SK-N-SH treated with all-trans-retinoic acid at 6 μM for 48 hours (cell line): ENCODE measurements around the gene CIAPIN1.

Source experiments
- ATAC-seq: fragments of 200-7000 bp; cut with Tn5 transposase; 3 replicates; pipeline ENCODE4 v1.9.1; 2020; ENCODE audit warnings: mild to moderate bottlenecking, moderate library complexity
- ARNTL ChIP-seq: fragments of 450-650 bp; formaldehyde crosslinking; IDR thresholded peaks from 2 replicates; pipeline ENCODE4 v1.5.0; 2020; ENCODE audit warnings: low read depth, mild to moderate bottlenecking, moderate library complexity, borderline replicate concordance
- CREB5 ChIP-seq: fragments of 250-450 bp; sonication (Bioruptor Pico); IDR thresholded peaks from 2 replicates; pipeline ENCODE4 v1.5.1; 2020; ENCODE audit warnings: low read depth, mild to moderate bottlenecking, moderate library complexity
- CSDC2 ChIP-seq: fragments of 250-450 bp; sonication (Bioruptor Pico); IDR thresholded peaks from 2 replicates; pipeline ENCODE4 v1.5.0; 2020; ENCODE audit warnings: mild to moderate bottlenecking, moderate library complexity
- CSRNP3 ChIP-seq: fragments of 250-450 bp; sonication (Bioruptor Pico); IDR thresholded peaks from 2 replicates; pipeline ENCODE4 v1.5.1; 2021; ENCODE audit warnings: mild to moderate bottlenecking, moderate library complexity
- ESRRG ChIP-seq: fragments of 250-450 bp; sonication (Bioruptor Pico); IDR thresholded peaks from 2 replicates; pipeline ENCODE4 v1.6.1; 2021; ENCODE audit warnings: mild to moderate bottlenecking
- GLIS3 ChIP-seq: fragments of 250-450 bp; sonication (Bioruptor Pico); IDR thresholded peaks from 2 replicates; pipeline ENCODE4 v1.5.0; 2020; ENCODE audit warnings: mild to moderate bottlenecking, moderate library complexity
- ISL1 ChIP-seq: fragments of 250-450 bp; sonication (Bioruptor Pico); IDR thresholded peaks from 2 replicates; pipeline ENCODE4 v2.1.2; 2022; ENCODE audit warnings: mild to moderate bottlenecking, moderate library complexity
- OSR1 ChIP-seq: fragments of 250-450 bp; sonication (Bioruptor Pico); IDR thresholded peaks from 2 replicates; pipeline ENCODE4 v1.8.0; 2022; ENCODE audit warnings: moderate library complexity, mild to moderate bottlenecking, inconsistent platforms
- PATZ1 ChIP-seq: fragments of 250-450 bp; sonication (Bioruptor Pico); IDR thresholded peaks from 2 replicates; pipeline ENCODE4 v1.8.0; 2020; ENCODE audit warnings: mild to moderate bottlenecking, moderate library complexity, borderline replicate concordance
- POU6F1 ChIP-seq: fragments of 250-450 bp; sonication (Bioruptor Pico); IDR thresholded peaks from 2 replicates; pipeline ENCODE4 v1.8.0; 2021; ENCODE audit warnings: low read depth, mild to moderate bottlenecking, moderate library complexity, borderline replicate concordance
- PPARA ChIP-seq: fragments of 250-450 bp; sonication (Bioruptor Pico); IDR thresholded peaks from 2 replicates; pipeline ENCODE4 v1.5.0; 2020; ENCODE audit warnings: mild to moderate bottlenecking, borderline replicate concordance
- SNAI2 ChIP-seq: fragments of 250-450 bp; sonication (Bioruptor Pico); IDR thresholded peaks from 2 replicates; pipeline ENCODE4 v1.5.0; 2020; ENCODE audit warnings: mild to moderate bottlenecking, moderate library complexity
- TCF4 ChIP-seq: fragments of 250-450 bp; sonication (Bioruptor Pico); IDR thresholded peaks from 2 replicates; pipeline ENCODE4 v1.8.0; 2021; ENCODE audit warnings: mild to moderate bottlenecking, moderate library complexity, borderline replicate concordance
- TOX ChIP-seq: fragments of 250-450 bp; sonication (Bioruptor Pico); IDR thresholded peaks from 2 replicates; pipeline ENCODE4 v1.8.0; 2021; ENCODE audit warnings: mild to moderate bottlenecking, moderate library complexity, borderline replicate concordance
- TSHZ2 ChIP-seq: fragments of 250-450 bp; sonication (Bioruptor Pico); IDR thresholded peaks from 2 replicates; pipeline ENCODE4 v1.5.0; 2020; ENCODE audit warnings: mild to moderate bottlenecking, moderate library complexity
- ZFP3 ChIP-seq: fragments of 250-450 bp; sonication (Bioruptor Pico); IDR thresholded peaks from 2 replicates; pipeline ENCODE4 v1.5.0; 2020; ENCODE audit warnings: mild to moderate bottlenecking, moderate library complexity
- ZFP30 ChIP-seq: fragments of 450-650 bp; formaldehyde crosslinking; IDR thresholded peaks from 2 replicates; pipeline ENCODE4 v1.5.0; 2022; ENCODE audit warnings: mild to moderate bottlenecking, moderate library complexity
- ZNF565 ChIP-seq: fragments of 450-650 bp; formaldehyde crosslinking; conservative IDR thresholded peaks from 2 replicates; pipeline ENCODE4 v1.5.0; 2020; ENCODE audit warnings: low read depth, mild to moderate bottlenecking, moderate library complexity
- ZNF70 ChIP-seq: fragments of 450-650 bp; formaldehyde crosslinking; IDR thresholded peaks from 2 replicates; pipeline ENCODE4 v1.5.0; 2020; ENCODE audit warnings: mild to moderate bottlenecking, moderate library complexity

Gene CIAPIN1

GRCh38 chr16:57385083-57385482, 62.1 kb downstream of the CIAPIN1 start:
- no peak for TF ChIP-seq ZNF565 (CRISPR knock-in tag)
- TF ChIP-seq OSR1 (CRISPR knock-in tag): no peak
- TF ChIP-seq, all 23 proteins: peak for 0
- no peak for ATAC-seq

- no peak for ATAC-seq
Measured at GRCh38 chr16:57384248-57385070, 62.7 kb downstream of the CIAPIN1 start.

GRCh38 chr16:57383276-57384247, 63.6 kb downstream of the CIAPIN1 start:
- ATAC-seq: peak; percentile 94
- TF ChIP-seq TCF4: no peak
- no peak for TF ChIP-seq CSRNP3 (CRISPR knock-in tag)
- TF ChIP-seq ZNF70: no peak
- no peak for TF ChIP-seq OSR1 (CRISPR knock-in tag)
- TF ChIP-seq POU6F1 (CRISPR knock-in tag): no peak
- no peak for TF ChIP-seq PPARA (CRISPR knock-in tag)
- no peak for TF ChIP-seq SNAI2 (CRISPR knock-in tag)
- TF ChIP-seq CSDC2: no peak
- no peak for TF ChIP-seq GLIS3 (CRISPR knock-in tag)
- no peak for TF ChIP-seq ARNTL (CRISPR knock-in tag)
- TF ChIP-seq TOX (CRISPR knock-in tag): no peak
- no peak for TF ChIP-seq ISL1
- no peak for TF ChIP-seq ZFP3 (CRISPR knock-in tag)
- no peak for TF ChIP-seq ZNF565 (CRISPR knock-in tag)
- TF ChIP-seq PATZ1 (CRISPR knock-in tag): no peak
- no peak for TF ChIP-seq ZFP30

More at GRCh38 chr16:57384248-57385070, 62.7 kb downstream of the CIAPIN1 start:
- TF ChIP-seq ZFP30 (no peak), TSHZ2 (CRISPR knock-in tag) (no peak), TOX (CRISPR knock-in tag) (no peak), CREB5 (CRISPR knock-in tag) (no peak), TCF4 (no peak), ESRRG (no peak)
